AG09319 (cell line): ENCODE measurements around the gene KCNIP4.

Experiments
- DNase-seq: peaks from one replicate; pipeline ENCODE4 v3.0.0-alpha.2; 2010; ENCODE audit warnings: low read depth; ENCODE audit errors: extremely low read depth
- TF ChIP-seq, protein P1 (sequence below): IDR thresholded peaks from 2 replicates; pipeline ENCODE4 v1.5.1; 2011; ENCODE audit warnings: low read depth, mild to moderate bottlenecking, inconsistent platforms, low read length, moderate library complexity

KCNIP4 gene

DNA sequence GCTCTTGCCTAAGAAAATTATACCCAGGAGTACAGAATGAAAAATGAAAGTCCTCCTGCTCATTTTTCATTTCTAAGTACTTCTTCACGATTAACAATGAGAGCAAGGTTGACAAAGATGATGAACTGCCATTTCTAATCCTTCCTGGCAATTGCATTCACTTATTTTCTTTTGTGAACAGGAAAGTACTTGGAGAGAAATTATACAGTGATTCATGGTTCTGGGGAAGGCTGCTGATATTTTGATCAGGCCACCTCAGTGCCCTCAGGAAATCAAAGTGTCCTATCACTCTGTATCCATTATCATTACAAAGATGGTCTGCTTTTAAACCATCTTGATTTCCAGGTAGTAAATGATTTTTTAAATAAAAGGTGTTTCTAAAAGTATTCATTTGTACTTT, 780.9 kb downstream of the KCNIP4 start:
- DNase-seq = no peak
- TF ChIP-seq, protein P1, sequence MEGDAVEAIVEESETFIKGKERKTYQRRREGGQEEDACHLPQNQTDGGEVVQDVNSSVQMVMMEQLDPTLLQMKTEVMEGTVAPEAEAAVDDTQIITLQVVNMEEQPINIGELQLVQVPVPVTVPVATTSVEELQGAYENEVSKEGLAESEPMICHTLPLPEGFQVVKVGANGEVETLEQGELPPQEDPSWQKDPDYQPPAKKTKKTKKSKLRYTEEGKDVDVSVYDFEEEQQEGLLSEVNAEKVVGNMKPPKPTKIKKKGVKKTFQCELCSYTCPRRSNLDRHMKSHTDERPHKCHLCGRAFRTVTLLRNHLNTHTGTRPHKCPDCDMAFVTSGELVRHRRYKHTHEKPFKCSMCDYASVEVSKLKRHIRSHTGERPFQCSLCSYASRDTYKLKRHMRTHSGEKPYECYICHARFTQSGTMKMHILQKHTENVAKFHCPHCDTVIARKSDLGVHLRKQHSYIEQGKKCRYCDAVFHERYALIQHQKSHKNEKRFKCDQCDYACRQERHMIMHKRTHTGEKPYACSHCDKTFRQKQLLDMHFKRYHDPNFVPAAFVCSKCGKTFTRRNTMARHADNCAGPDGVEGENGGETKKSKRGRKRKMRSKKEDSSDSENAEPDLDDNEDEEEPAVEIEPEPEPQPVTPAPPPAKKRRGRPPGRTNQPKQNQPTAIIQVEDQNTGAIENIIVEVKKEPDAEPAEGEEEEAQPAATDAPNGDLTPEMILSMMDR = no peak

DNA sequence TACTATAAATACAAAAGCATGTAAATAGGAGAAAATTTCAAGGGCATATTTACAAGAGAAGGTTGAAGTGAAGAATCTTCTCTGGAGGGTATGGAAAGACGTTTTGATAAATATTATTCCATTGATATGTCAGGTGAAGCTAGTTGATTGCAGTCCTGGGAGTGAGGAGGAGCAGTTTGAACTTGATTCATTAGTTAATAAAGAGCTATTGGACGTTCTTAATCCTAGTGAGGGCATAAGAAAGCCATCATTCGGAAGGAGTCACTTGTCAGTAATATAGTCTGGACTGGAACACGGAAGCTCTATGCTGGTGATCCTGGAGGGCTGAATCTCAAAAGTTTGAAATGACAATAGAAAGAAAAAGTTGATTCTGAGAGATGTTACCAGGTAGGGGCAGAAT, 793.2 kb downstream of the KCNIP4 start:
- DNase-seq = no peak
- TF ChIP-seq, protein P1 = no peak

DNA sequence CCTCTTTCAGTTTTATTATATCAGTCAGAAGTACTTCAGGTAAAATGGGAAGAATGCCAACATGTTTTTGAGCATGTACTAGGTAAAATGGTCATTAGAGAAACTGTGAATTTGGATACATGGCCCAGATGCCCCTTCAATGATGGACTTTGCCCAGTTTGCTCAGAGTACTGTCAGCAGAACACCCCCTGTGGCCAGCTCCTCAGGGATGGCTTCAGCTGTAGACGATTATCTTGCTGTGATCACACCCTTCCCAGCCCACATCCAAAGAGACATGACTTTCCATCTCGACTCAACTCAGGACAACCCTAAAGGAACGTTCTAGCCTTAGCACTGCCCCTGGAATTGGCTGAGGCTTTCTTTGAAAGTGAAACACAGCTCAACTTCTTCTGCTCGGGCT, 809.2 kb downstream of the KCNIP4 start:
- no peak for DNase-seq
- TF ChIP-seq, protein P1 = no peak

DNA sequence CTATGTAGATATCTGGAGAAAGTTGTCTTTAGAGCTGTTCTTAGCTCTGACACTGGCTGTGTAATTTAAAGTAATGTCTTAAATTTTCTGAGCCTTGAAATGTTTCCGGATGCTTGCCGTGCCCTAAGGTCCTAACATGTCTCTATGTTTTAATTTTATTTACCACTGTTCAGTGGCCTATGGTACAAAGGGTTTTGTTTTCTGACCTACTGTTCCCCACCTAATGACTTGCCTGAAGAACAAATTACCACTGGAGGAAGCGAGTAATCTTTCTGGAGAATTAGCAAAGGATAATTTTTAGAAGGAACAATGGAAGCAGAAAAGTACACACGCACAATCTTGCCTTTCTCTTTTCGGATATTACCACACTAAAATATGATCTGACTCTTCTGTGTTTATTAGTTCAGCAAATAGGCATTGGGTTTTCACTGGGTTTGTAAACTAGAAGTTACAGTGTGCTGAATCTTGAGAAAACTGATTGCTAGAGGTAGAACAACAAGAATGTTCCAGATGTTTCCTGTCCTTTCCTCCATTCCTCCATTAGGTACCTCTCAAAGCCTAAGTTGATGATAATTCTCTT, 812.4 kb downstream of the KCNIP4 start:
- TF ChIP-seq, protein P1 = no peak
- DNase-seq = no peak

DNA sequence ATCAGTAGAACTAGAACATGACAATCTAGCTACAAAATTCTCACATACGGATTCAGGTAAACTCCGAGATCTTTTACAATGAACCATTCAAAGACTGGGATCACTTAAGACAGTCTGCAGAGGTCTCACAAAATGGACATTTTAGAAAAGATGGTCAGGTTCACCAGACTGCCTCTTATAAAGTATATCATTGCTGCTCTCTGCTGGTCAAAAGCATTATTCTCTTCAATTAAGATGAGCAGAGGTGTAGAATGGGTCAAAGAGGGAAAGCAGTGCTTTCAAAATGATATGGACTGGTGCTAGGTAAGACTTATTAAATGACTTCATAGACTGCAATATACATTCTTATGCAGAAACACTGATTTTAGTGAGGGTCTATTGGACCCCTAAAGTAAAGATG, 813.6 kb downstream of the KCNIP4 start:
- no peak for DNase-seq
- TF ChIP-seq, protein P1 = no peak

DNA sequence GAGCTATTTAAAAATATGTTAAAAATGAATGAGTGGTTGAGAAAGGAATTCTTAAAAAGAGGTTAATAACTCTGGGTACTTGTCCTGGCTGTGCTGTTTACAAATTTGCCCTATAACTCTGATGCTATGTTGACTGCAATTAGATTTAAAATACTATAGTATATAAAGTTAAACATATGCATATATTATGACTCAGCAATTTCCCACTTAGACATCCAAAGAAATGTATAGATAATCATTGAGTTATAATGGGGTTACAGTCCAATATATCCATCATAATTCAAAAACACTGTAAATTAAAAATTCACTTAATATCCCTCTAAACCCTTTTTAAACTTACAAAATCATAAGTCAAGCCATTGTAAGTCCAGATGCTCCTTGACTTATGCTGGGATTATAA, 818.0 kb downstream of the KCNIP4 start:
- TF ChIP-seq, protein P1 = no peak
- DNase-seq = no peak

DNA sequence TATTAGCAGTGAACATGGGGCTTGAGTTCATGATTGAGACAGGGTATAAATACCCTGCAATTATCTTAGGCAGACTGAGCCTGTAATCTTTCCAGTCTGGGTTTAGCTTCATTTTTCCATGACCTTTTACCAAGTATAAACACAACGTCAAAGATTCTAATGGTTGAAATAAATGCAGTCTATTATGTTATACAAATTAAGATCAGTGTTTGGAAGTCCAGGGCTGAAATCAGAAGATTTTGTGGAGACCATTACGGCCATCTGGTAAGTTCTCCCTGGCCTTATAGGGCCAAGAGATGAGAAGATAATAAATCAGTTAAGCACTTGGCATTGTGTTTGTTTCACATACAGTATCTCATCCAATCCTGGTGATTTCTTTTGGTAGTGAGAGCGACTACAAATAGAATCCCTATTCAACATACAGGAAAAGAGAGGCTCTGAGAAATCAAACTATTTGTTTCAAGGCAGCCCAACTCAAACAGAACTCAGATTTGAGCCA, 822.5 kb downstream of the KCNIP4 start:
- DNase-seq = no peak
- TF ChIP-seq, protein P1 = no peak
